IMR-90 (cell line): ENCODE data around the gene AFAP1L2. TPM values are rescaled to one million over a fixed set of nuclear protein-coding genes. Genes with fewer than 3 reads are reported as not detected.

Experiments
- ATAC-seq: fragments of 200-7000 bp; cut with Tn5 transposase; 2 replicates; pipeline ENCODE4 v1.9.1; 2020; ENCODE audit warnings: low read depth, mild to moderate bottlenecking, moderate library complexity
- BruUV-seq: library from RNA; stranded (reverse); fragments of 400-500 nt; replicated peaks from 2 replicates; lab custom pipeline; 2021; lab: Mats Ljungman, UMichigan
- CTCF ChIA-PET: fragments of 300-600 bp; formaldehyde crosslinking; extraction: SDS; loops from one replicate; lab custom pipeline; 2021; ENCODE audit warnings: antibody characterized with exemption; lab: Yijun Ruan, JAX
- POLR2A ChIA-PET: fragments of 300-600 bp; sonication (Branson Sonifier 250); formaldehyde crosslinking; loops from one replicate; lab custom pipeline; 2022; ENCODE audit warnings: antibody characterized with exemption; ENCODE audit not compliant: unreplicated experiment; lab: Charles Lee
- DNase-seq: peaks from one replicate; pipeline ENCODE4 v3.0.0; 2013
- H2AFZ ChIP-seq: replicated peaks from 2 replicates; pipeline ENCODE3; 2013; ENCODE audit warnings: low read length, mild to moderate bottlenecking; ENCODE audit not compliant: poor library complexity
- H2AK5ac ChIP-seq: 2 replicates; pipeline ENCODE4 v1.6.1; 2013; ENCODE audit warnings: low read depth, low read length, inconsistent platforms
- H2AK9ac ChIP-seq: replicated peaks from 2 replicates; pipeline ENCODE3; 2013; ENCODE audit warnings: mild to moderate bottlenecking, low read depth, low read length, moderate library complexity; ENCODE audit not compliant: poor library complexity
- H2BK120ac ChIP-seq: 2 replicates; pipeline ENCODE4 v1.6.1; 2013; ENCODE audit warnings: low read depth, low read length, inconsistent platforms
- H2BK15ac ChIP-seq: 3 replicates; pipeline ENCODE4 v1.6.1; 2013; ENCODE audit warnings: low read depth, low read length, inconsistent platforms
- H2BK20ac ChIP-seq: 2 replicates; pipeline ENCODE4 v1.6.1; 2013; ENCODE audit warnings: low read depth, mild to moderate bottlenecking, inconsistent platforms, low read length, moderate library complexity
- H2BK5ac ChIP-seq: 2 replicates; pipeline ENCODE4 v1.6.1; 2013; ENCODE audit warnings: mild to moderate bottlenecking, low read depth, low read length, inconsistent platforms; ENCODE audit not compliant: poor library complexity, severe bottlenecking
- H3K14ac ChIP-seq: replicated peaks from 2 replicates; pipeline ENCODE4 v1.6.1; 2013; ENCODE audit warnings: low read depth, low read length, inconsistent platforms
- H3K18ac ChIP-seq: 2 replicates; pipeline ENCODE4 v1.6.1; 2013; ENCODE audit warnings: low read depth, low read length, control low read depth
- H3K23ac ChIP-seq: 2 replicates; pipeline ENCODE4 v1.6.1; 2013; ENCODE audit warnings: low read depth, low read length, inconsistent platforms
- H3K27ac ChIP-seq: 2 replicates; pipeline ENCODE4 v1.5.1; 2013; ENCODE audit warnings: mild to moderate bottlenecking, control low read depth, low read length; ENCODE audit not compliant: insufficient read depth
- H3K27me3 ChIP-seq: 2 replicates; pipeline ENCODE4 v1.6.1; 2013; ENCODE audit warnings: low read length; ENCODE audit not compliant: control insufficient read depth, insufficient read depth
- H3K36me3 ChIP-seq: 2 replicates; pipeline ENCODE4 v1.6.1; 2013; ENCODE audit warnings: low read length, mixed read lengths; ENCODE audit not compliant: control insufficient read depth, insufficient read depth
- H3K4ac ChIP-seq: 2 replicates; pipeline ENCODE4 v1.6.1; 2013; ENCODE audit warnings: low read depth, low read length, inconsistent platforms
- H3K4me1 ChIP-seq: 2 replicates; pipeline ENCODE4 v1.6.1; 2013; ENCODE audit warnings: low read length, mixed read lengths; ENCODE audit not compliant: control insufficient read depth, insufficient read depth
- H3K4me2 ChIP-seq: 2 replicates; pipeline ENCODE4 v1.6.1; 2013; ENCODE audit warnings: low read depth, mild to moderate bottlenecking, control low read depth, low read length, moderate library complexity
- H3K4me3 ChIP-seq: 2 replicates; pipeline ENCODE4 v1.5.1; 2013; ENCODE audit warnings: low read depth, mild to moderate bottlenecking, control low read depth, low read length, moderate library complexity; ENCODE audit not compliant: insufficient read depth
- H3K56ac ChIP-seq: 2 replicates; pipeline ENCODE4 v1.6.1; 2013; ENCODE audit warnings: low read length, inconsistent platforms; ENCODE audit not compliant: insufficient read depth; ENCODE audit errors: extremely low read depth
- H3K79me1 ChIP-seq, 2 experiments: 2 replicates each; pipeline ENCODE4 v1.6.1; 2013; ENCODE audit warnings: low read length in 2 of 2, inconsistent platforms in 1 of 2, low read depth in 1 of 2
- H3K9ac ChIP-seq: 2 replicates; pipeline ENCODE4 v1.6.1; 2013; ENCODE audit warnings: low read depth, low read length, control low read depth
- H3K9me1 ChIP-seq: 2 replicates; pipeline ENCODE4 v1.6.1; 2013; ENCODE audit warnings: low read length, inconsistent platforms; ENCODE audit not compliant: insufficient read depth
- H3K9me3 ChIP-seq: 2 replicates; pipeline ENCODE4 v1.6.1; 2013; ENCODE audit warnings: low read length; ENCODE audit not compliant: control insufficient read depth, insufficient read depth
- H4K20me1 ChIP-seq: 2 replicates; pipeline ENCODE4 v1.6.1; 2013; ENCODE audit warnings: low read length, inconsistent platforms; ENCODE audit not compliant: insufficient read depth
- H4K5ac ChIP-seq: 2 replicates; pipeline ENCODE4 v1.6.1; 2013; ENCODE audit warnings: mild to moderate bottlenecking, low read depth, low read length, control low read depth
- H4K8ac ChIP-seq, 2 experiments: 2 replicates each; pipeline ENCODE4 v1.6.1; 2013; ENCODE audit warnings: low read depth in 2 of 2, low read length in 2 of 2, control low read depth in 1 of 2, inconsistent platforms in 1 of 2
- H4K91ac ChIP-seq: 2 replicates; pipeline ENCODE4 v1.6.1; 2013; ENCODE audit warnings: low read depth, low read length, inconsistent platforms; ENCODE audit not compliant: insufficient read depth
- BHLHE40 ChIP-seq: fragments of 150-350 bp; IDR thresholded peaks from 2 replicates; pipeline ENCODE4 v1.6.1; 2016; ENCODE audit warnings: mild to moderate bottlenecking, low read depth, low read length
- CEBPB ChIP-seq: IDR thresholded peaks from 2 replicates; pipeline ENCODE4 v1.6.1; 2012; ENCODE audit warnings: low read depth, low read length, improper control_type of control experiment
- CHD1 ChIP-seq: IDR thresholded peaks from 2 replicates; pipeline ENCODE4 v1.6.1; 2012; ENCODE audit warnings: low read depth, low read length, improper control_type of control experiment
- FOS ChIP-seq: fragments of 150-350 bp; IDR thresholded peaks from 2 replicates; pipeline ENCODE4 v1.6.1; 2016; ENCODE audit warnings: low read depth, low read length
- MAFK ChIP-seq: IDR thresholded peaks from 2 replicates; pipeline ENCODE4 v1.6.1; 2012; ENCODE audit warnings: low read depth, low read length, improper control_type of control experiment
- MAZ ChIP-seq: IDR thresholded peaks from 2 replicates; pipeline ENCODE4 v1.6.1; 2012; ENCODE audit warnings: low read depth, mild to moderate bottlenecking, low read length, improper control_type of control experiment, moderate library complexity, borderline replicate concordance
- MXI1 ChIP-seq: IDR thresholded peaks from 2 replicates; pipeline ENCODE4 v1.6.1; 2012; ENCODE audit warnings: low read depth, mild to moderate bottlenecking, low read length, moderate library complexity, borderline replicate concordance
- NFE2L2 ChIP-seq: fragments of 150-350 bp; IDR thresholded peaks from 2 replicates; pipeline ENCODE4 v1.6.1; 2016; ENCODE audit warnings: low read depth, mild to moderate bottlenecking, low read length
- POLR2A ChIP-seq: IDR thresholded peaks from 2 replicates; pipeline ENCODE4 v1.6.1; 2012; ENCODE audit warnings: mild to moderate bottlenecking, low read depth, low read length
- RAD21 ChIP-seq: IDR thresholded peaks from 2 replicates; pipeline ENCODE4 v1.6.1; 2012; ENCODE audit warnings: low read length, improper control_type of control experiment
- RCOR1 ChIP-seq: IDR thresholded peaks from 2 replicates; pipeline ENCODE4 v1.6.1; 2012; ENCODE audit warnings: mild to moderate bottlenecking, low read length, improper control_type of control experiment; ENCODE audit not compliant: insufficient replicate concordance
- RFX5 ChIP-seq: IDR thresholded peaks from 2 replicates; pipeline ENCODE4 v1.8.0; 2012; ENCODE audit warnings: low read depth, mild to moderate bottlenecking, low read length, moderate library complexity
- SMC3 ChIP-seq: fragments of 150-350 bp; IDR thresholded peaks from 2 replicates; pipeline ENCODE4 v1.6.1; 2016; ENCODE audit warnings: low read depth, mild to moderate bottlenecking, antibody characterized with exemption, low read length, moderate library complexity
- WGBS, 2 experiments: methylation state at CpG; one replicate each; pipeline versions ENCODE4 v1.1.5 to v1.1.7; 2013; ENCODE audit warnings: missing lambda C conversion rate in 2 of 2; ENCODE audit not compliant: insufficient read length in 1 of 2; ENCODE audit errors: extremely low coverage in 2 of 2; 5-methylcytosine and 5-hydroxymethylcytosine counted together
- dilution Hi-C: fragments of 300-500 bp; cut with HindIII; formaldehyde crosslinking; loops from one replicate; pipeline ENCODE4 v1.14.3; 2018; ENCODE audit warnings: low sequenced_read_pairs; ENCODE audit not compliant: unreplicated experiment
- in situ Hi-C: fragments of 300-500 bp; cut with MboI; formaldehyde crosslinking; loops from 3 replicates; pipeline ENCODE4 v1.14.3; 2019; ENCODE audit warnings: low sequenced_read_pairs, inconsistent platforms, mixed read lengths
- intact Hi-C: fragments of 100-400 bp; cut with micrococcal nuclease; formaldehyde crosslinking; loops from 2 replicates; pipeline ENCODE4 v1.10.0; 2022
- polyA plus RNA-seq, 3 experiments: library from polyadenylated mRNA; depleted of rRNA; stranded (reverse); fragments of >200 nt; gene quantifications; 2 replicates each; pipeline ENCODE4 v1.2.3, GENCODE V29; 2012; ENCODE audit warnings: low replicate concordance in 1 of 3
- total RNA-seq: library from RNA; depleted of rRNA; stranded (reverse); fragments of >200 nt; gene quantifications from 2 replicates; pipeline ENCODE4 v1.2.3, GENCODE V29; 2012
- TF ChIP-seq, protein P1 (sequence below): fragments of 150-350 bp; IDR thresholded peaks from 2 replicates; pipeline ENCODE4 v1.6.1; 2017; ENCODE audit warnings: mild to moderate bottlenecking, antibody characterized with exemption, low read length, low read depth
- TF ChIP-seq, protein P2 (sequence below): fragments of 150-350 bp; IDR thresholded peaks from 2 replicates; pipeline ENCODE4 v1.6.1; 2016; ENCODE audit warnings: low read depth, mild to moderate bottlenecking, low read length, moderate library complexity, borderline replicate concordance
- TF ChIP-seq, protein P3 (sequence below): conservative IDR thresholded peaks from 2 replicates; pipeline ENCODE4 v1.5.1; 2012; ENCODE audit warnings: mild to moderate bottlenecking, low read depth, low read length, improper control_type of control experiment

AFAP1L2 gene
- total and polyA plus RNA-seq, 2 of the 4 experiments (the other 2 are of a cell fraction), result under 0.01 to 0.10 TPM

DNA sequence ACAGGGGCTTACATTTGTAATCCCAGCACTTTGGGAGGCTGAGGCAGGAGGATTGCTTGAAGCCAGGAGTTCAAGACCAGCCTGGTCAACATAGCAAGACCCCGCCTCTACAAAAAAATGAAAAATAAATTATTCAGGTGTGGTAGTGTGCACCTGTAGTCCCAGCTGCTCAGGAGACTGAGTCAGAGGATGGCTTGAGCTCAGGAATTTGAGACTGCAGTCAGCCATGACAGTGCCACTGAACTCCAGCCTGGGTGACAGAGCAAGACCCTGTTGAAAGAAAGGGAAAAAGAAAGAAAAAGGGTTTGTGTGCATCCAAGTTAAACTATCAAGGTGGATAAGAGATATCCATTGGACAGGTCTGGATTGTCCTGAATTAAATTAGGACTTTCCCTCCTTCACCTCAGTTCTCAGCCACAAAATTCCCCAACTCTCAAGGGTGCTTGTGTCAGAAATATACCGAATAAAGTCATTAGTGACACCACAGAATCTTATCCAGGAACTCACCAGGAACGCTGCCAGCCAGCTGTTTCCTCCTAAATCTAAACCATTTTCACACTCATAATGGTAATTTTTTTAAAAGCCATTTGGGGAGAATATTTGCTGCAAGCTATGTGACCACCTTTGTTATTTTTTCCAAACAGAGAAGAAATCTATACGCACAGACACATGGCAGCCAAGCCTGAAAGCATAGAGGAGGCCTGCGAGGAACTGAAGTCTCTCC, 12.0 kb downstream of the AFAP1L2 start:
- H3K14ac ChIP-seq, result no peak overlapping the region
- CTCF ChIA-PET, result no interaction called here
- H4K91ac ChIP-seq, result no peak overlapping the region
- no peak overlapping the region for H3K56ac ChIP-seq
- POLR2A ChIA-PET, result no interaction called here
- H3K9me1 ChIP-seq, result no peaks in the 10 kb centered on the region
- in situ Hi-C loops, result no loop called here
- no peak for ATAC-seq
- no peak overlapping the region for H3K9ac ChIP-seq
- dilution Hi-C loops, result no loop called here
- H3K9me3 ChIP-seq, result no peaks in the 10 kb centered on the region
- H3K36me3 ChIP-seq, result no peaks in the 10 kb centered on the region; the same call in 1 of the 2 replicates
- intact Hi-C loops, result no loop called here
- H3K79me1 ChIP-seq, result no peaks in the 10 kb centered on the region
- H3K4me1 ChIP-seq, result peaks cover 1% of the 10 kb centered on the region; the same call in 1 of the 2 replicates
- DNase-seq, result no peak
- WGBS, 2 experiments, result no CpG with 5 or more reads among the region's 5 CpGs
- no peak overlapping the region for H2AK5ac ChIP-seq
- H2BK20ac ChIP-seq, result no peak overlapping the region
- no peak overlapping the region for H3K4ac ChIP-seq
- TF ChIP-seq POLR2A, result no peak
- TF ChIP-seq RAD21, result no peak
- TF ChIP-seq, protein P1, sequence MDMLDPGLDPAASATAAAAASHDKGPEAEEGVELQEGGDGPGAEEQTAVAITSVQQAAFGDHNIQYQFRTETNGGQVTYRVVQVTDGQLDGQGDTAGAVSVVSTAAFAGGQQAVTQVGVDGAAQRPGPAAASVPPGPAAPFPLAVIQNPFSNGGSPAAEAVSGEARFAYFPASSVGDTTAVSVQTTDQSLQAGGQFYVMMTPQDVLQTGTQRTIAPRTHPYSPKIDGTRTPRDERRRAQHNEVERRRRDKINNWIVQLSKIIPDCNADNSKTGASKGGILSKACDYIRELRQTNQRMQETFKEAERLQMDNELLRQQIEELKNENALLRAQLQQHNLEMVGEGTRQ, result no peak
- TF ChIP-seq CHD1, result no peak
- no peak for TF ChIP-seq SMC3
- no peak for TF ChIP-seq RCOR1
- no peak for TF ChIP-seq FOS
- TF ChIP-seq, protein P2, sequence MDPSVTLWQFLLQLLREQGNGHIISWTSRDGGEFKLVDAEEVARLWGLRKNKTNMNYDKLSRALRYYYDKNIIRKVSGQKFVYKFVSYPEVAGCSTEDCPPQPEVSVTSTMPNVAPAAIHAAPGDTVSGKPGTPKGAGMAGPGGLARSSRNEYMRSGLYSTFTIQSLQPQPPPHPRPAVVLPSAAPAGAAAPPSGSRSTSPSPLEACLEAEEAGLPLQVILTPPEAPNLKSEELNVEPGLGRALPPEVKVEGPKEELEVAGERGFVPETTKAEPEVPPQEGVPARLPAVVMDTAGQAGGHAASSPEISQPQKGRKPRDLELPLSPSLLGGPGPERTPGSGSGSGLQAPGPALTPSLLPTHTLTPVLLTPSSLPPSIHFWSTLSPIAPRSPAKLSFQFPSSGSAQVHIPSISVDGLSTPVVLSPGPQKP, result no peak
- no peak for TF ChIP-seq MAZ
- TF ChIP-seq, protein P3, sequence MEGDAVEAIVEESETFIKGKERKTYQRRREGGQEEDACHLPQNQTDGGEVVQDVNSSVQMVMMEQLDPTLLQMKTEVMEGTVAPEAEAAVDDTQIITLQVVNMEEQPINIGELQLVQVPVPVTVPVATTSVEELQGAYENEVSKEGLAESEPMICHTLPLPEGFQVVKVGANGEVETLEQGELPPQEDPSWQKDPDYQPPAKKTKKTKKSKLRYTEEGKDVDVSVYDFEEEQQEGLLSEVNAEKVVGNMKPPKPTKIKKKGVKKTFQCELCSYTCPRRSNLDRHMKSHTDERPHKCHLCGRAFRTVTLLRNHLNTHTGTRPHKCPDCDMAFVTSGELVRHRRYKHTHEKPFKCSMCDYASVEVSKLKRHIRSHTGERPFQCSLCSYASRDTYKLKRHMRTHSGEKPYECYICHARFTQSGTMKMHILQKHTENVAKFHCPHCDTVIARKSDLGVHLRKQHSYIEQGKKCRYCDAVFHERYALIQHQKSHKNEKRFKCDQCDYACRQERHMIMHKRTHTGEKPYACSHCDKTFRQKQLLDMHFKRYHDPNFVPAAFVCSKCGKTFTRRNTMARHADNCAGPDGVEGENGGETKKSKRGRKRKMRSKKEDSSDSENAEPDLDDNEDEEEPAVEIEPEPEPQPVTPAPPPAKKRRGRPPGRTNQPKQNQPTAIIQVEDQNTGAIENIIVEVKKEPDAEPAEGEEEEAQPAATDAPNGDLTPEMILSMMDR, result no peak
- no peak for TF ChIP-seq RFX5
- no peak for TF ChIP-seq MXI1
- no peak for TF ChIP-seq BHLHE40
- TF ChIP-seq NFE2L2, result no peak
- no peak for TF ChIP-seq MAFK
- TF ChIP-seq CEBPB, result no peak
- H2BK120ac ChIP-seq, result no peak overlapping the region
- H3K4me3 ChIP-seq, result no peak overlapping the region
- H2BK15ac ChIP-seq, result no peak overlapping the region
- H2AFZ ChIP-seq, result no peak overlapping the region
- no peak overlapping the region for H3K4me2 ChIP-seq
- no peak overlapping the region for H2AK9ac ChIP-seq
- H4K5ac ChIP-seq, result no peak overlapping the region
- no peak overlapping the region for H3K23ac ChIP-seq
- peaks cover 36% of the 10 kb centered on the region for H3K27me3 ChIP-seq
- no TSS peak for BruUV-seq
- no peak overlapping the region for H4K8ac ChIP-seq
- no peak overlapping the region for H3K18ac ChIP-seq
- no peak overlapping the region for H2BK5ac ChIP-seq
- H3K27ac ChIP-seq, result no peak overlapping the region
- H4K20me1 ChIP-seq, result no peaks in the 10 kb centered on the region
